Measurements from ENCODE around the gene RAPGEF5. TPM values are rescaled to one million over a fixed set of nuclear protein-coding genes. Genes with fewer than 3 reads are reported as not detected.

RAPGEF5 gene
- total and polyA plus RNA-seq, 2 donors (not counting 3 experiments of a cell fraction or from before 2014, with no cell fraction given), result 10.0 to 43.2 TPM

GRCh38 chr7:22390516-22390915 lies 33.6 kb upstream of the RAPGEF5 start:
- no peaks in the 10 kb centered on the region for H3K79me2 ChIP-seq (ENCODE audit: control insufficient read depth, insufficient read depth, low read length)
- H3K27me3 ChIP-seq (ENCODE audit: control insufficient read depth in 2 of 2, insufficient read depth in 2 of 2, low read length in 2 of 2), result no peaks in the 10 kb centered on the region
- peak overlapping the region; percentile 13 for H3K4me2 ChIP-seq (ENCODE audit: insufficient read depth, low read length)
- no peaks in the 10 kb centered on the region for H3K9me1 ChIP-seq (replicated peaks; ENCODE audit: control insufficient read depth, extremely low read depth, insufficient read depth, low read length)
- FAIRE-seq, result peak; percentile 91
- H3K4me3 ChIP-seq (replicated peaks in 1 of 3; ENCODE audit: insufficient read depth in 1 of 3, low read depth in 1 of 3, low read length in 3 of 3), result no peak overlapping the region
- intact Hi-C loops (cut with micrococcal nuclease) (loop anchor here (2.0 kb wide), 1 partner anchor 54 kb away; no protein-coding TSS in a partner anchor), dilution Hi-C loops (cut with MboI; ENCODE audit: extremely low pct_ligation_motif_present, low sequenced_read_pairs) (no loop called here)
- peak overlapping the region; percentile 28 for H3K27ac ChIP-seq (ENCODE audit: insufficient read depth, low read depth, low read length)
- H2AFZ ChIP-seq (ENCODE audit: low read depth, low read length), result peak overlapping the region; percentile 18
- H3K9me3 ChIP-seq (replicated peaks; ENCODE audit: control insufficient read depth, insufficient read depth, low read length), result no peaks in the 10 kb centered on the region
- POLR2A ChIA-PET, result no interaction called here
- DNase-seq (ENCODE audit: low read depth, low spot score), result peak; percentile 23
- CTCF ChIA-PET, result interaction anchor here (0.6 to 2.1 kb wide), 2 partner anchors 11 to 117 kb away, joined by 5 to 7 read pairs; no protein-coding TSS in a partner anchor
- no TSS peak for BruUV-seq (replicated peaks)
- no peak overlapping the region for H3K9ac ChIP-seq (replicated peaks; ENCODE audit: extremely low read depth, insufficient read depth, low read length)
- H3K36me3 ChIP-seq (ENCODE audit: control insufficient read depth in 2 of 2, extremely low read depth in 1 of 2, insufficient read depth in 2 of 2, low read length in 2 of 2), result no peaks in the 10 kb centered on the region
- TF ChIP-seq FOS (IDR thresholded peaks at IDR 0.05; ENCODE audit: borderline replicate concordance, insufficient read depth, low read length), result peak; percentile 50
- TF ChIP-seq GATA2 (IDR thresholded peaks at IDR 0.05; ENCODE audit: insufficient read depth, insufficient read length, low read depth, low read length), result peak; percentile 25
- TF ChIP-seq POLR2A (IDR thresholded peaks at IDR 0.05; ENCODE audit: low read depth, low read length), result no peak
- TF ChIP-seq EZH2 (IDR thresholded peaks at IDR 0.05; ENCODE audit: borderline replicate concordance, low read depth, low read length, severe bottlenecking), result no peak
- peak; percentile 11 for TF ChIP-seq JUN (IDR thresholded peaks at IDR 0.05; ENCODE audit: borderline replicate concordance, insufficient read depth, insufficient read length, low read depth)
- no peaks in the 10 kb centered on the region for H4K20me1 ChIP-seq (replicated peaks; ENCODE audit: control insufficient read depth, extremely low read depth, insufficient read depth, low read length)
- peaks cover 14% of the 10 kb centered on the region for H3K4me1 ChIP-seq (ENCODE audit: control insufficient read depth, extremely low read depth, insufficient read depth, low read length)

GRCh38 chr7:22389892-22390291 lies 32.9 kb upstream of the RAPGEF5 start:
- Histone ChIP-seq H3K9ac (replicated peaks; ENCODE audit: extremely low read depth, insufficient read depth, low read length) (no peak overlapping the region), H3K36me3 (ENCODE audit: control insufficient read depth in 2 of 2, extremely low read depth in 1 of 2, insufficient read depth in 2 of 2, low read length in 2 of 2) (no peaks in the 10 kb centered on the region), H3K4me1 (ENCODE audit: control insufficient read depth, extremely low read depth, insufficient read depth, low read length) (peaks cover 14% of the 10 kb centered on the region), H3K27me3 (ENCODE audit: control insufficient read depth in 2 of 2, insufficient read depth in 2 of 2, low read length in 2 of 2) (no peaks in the 10 kb centered on the region), H3K4me2 (ENCODE audit: insufficient read depth, low read length) (no peak overlapping the region), H3K4me3 (replicated peaks in 1 of 3; ENCODE audit: insufficient read depth in 1 of 3, low read depth in 1 of 3, low read length in 3 of 3) (no peak overlapping the region), H3K9me3 (replicated peaks; ENCODE audit: control insufficient read depth, insufficient read depth, low read length) (no peaks in the 10 kb centered on the region), H2AFZ (ENCODE audit: low read depth, low read length) (no peak overlapping the region), H3K9me1 (replicated peaks; ENCODE audit: control insufficient read depth, extremely low read depth, insufficient read depth, low read length) (no peaks in the 10 kb centered on the region), H3K79me2 (ENCODE audit: control insufficient read depth, insufficient read depth, low read length) (no peaks in the 10 kb centered on the region), H3K27ac (ENCODE audit: insufficient read depth, low read depth, low read length) (no peak overlapping the region), H4K20me1 (replicated peaks; ENCODE audit: control insufficient read depth, extremely low read depth, insufficient read depth, low read length) (no peaks in the 10 kb centered on the region)
- dilution Hi-C loops (cut with MboI; ENCODE audit: extremely low pct_ligation_motif_present, low sequenced_read_pairs) (no loop called here), intact Hi-C loops (cut with micrococcal nuclease) (loop anchor here (2.0 kb wide), 1 partner anchor 55 kb away; no protein-coding TSS in a partner anchor)
- ChIA-PET POLR2A (no interaction called here), CTCF (interaction anchor here (0.6 to 2.1 kb wide), 3 partner anchors 11 to 117 kb away, joined by 3 to 7 read pairs (median 5); no protein-coding TSS in a partner anchor)
- FAIRE-seq (no peak), DNase-seq (ENCODE audit: low read depth, low spot score) (no peak)
- no TSS peak for BruUV-seq (replicated peaks)
- TF ChIP-seq EZH2 (IDR thresholded peaks at IDR 0.05; ENCODE audit: borderline replicate concordance, low read depth, low read length, severe bottlenecking) (no peak), FOS (IDR thresholded peaks at IDR 0.05; ENCODE audit: borderline replicate concordance, insufficient read depth, low read length) (no peak), MYC (IDR thresholded peaks at IDR 0.05; ENCODE audit: low read depth, low read length) (no peak), POLR2AphosphoS5 (IDR thresholded peaks at IDR 0.05; ENCODE audit: insufficient read depth, low read depth, low read length) (no peak), GATA2 (IDR thresholded peaks at IDR 0.05; ENCODE audit: insufficient read depth, insufficient read length, low read depth, low read length) (no peak), JUN (IDR thresholded peaks at IDR 0.05; ENCODE audit: borderline replicate concordance, insufficient read depth, insufficient read length, low read depth) (no peak), CTCF (IDR thresholded peaks at IDR 0.05; ENCODE audit: extremely low read depth in 1 of 2, insufficient read depth in 1 of 2, low read depth in 1 of 2, low read length in 2 of 2) (no peak), POLR2A (IDR thresholded peaks at IDR 0.05; ENCODE audit: low read depth, low read length) (no peak), MAX (IDR thresholded peaks at IDR 0.05; ENCODE audit: insufficient read depth, insufficient read length) (no peak)

All from endothelial cell of umbilical vein (primary cell).